Fibroblast of lung (primary cell): ENCODE data around the gene BCAR3.

Experiments used
- EZH2 ChIP-seq: IDR thresholded peaks from 2 replicates; pipeline ENCODE4 v1.5.1; 2012; ENCODE audit warnings: low read length, control low read depth, mild to moderate bottlenecking; ENCODE audit errors: missing control alignments
- TF ChIP-seq, protein P1 (sequence below), 2 donors: IDR thresholded peaks in 1 of 2; conservative IDR thresholded peaks in 1 of 2; 1 replicate in 1 of 2; 2 replicates in 1 of 2; pipeline ENCODE4 v1.5.1; 2011 to 2012; ENCODE audit warnings: low read length in 2 of 2, control low read depth in 1 of 2, inconsistent platforms in 1 of 2, low read depth in 1 of 2, mild to moderate bottlenecking in 1 of 2

DNA sequence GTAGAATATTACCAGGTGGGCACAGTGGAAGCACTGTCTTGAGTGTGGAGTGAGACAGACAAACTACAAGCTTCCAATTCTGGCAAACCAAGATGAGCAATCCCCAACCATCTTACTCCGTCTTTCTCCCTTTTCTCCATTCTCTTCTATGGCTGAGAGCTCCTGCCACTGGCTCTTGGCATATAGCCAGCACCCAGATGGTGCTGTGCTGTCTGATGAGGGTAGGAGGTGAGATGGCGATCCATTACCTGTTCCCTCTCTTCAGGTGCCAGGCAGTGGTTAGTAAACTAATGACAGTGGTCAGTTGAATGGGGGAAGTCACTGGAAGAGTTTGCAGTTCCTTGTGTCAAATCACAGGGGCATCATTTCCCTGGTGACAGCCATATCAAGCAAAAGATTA, 125.3 kb downstream of the BCAR3 start:
- TF ChIP-seq, protein P1, sequence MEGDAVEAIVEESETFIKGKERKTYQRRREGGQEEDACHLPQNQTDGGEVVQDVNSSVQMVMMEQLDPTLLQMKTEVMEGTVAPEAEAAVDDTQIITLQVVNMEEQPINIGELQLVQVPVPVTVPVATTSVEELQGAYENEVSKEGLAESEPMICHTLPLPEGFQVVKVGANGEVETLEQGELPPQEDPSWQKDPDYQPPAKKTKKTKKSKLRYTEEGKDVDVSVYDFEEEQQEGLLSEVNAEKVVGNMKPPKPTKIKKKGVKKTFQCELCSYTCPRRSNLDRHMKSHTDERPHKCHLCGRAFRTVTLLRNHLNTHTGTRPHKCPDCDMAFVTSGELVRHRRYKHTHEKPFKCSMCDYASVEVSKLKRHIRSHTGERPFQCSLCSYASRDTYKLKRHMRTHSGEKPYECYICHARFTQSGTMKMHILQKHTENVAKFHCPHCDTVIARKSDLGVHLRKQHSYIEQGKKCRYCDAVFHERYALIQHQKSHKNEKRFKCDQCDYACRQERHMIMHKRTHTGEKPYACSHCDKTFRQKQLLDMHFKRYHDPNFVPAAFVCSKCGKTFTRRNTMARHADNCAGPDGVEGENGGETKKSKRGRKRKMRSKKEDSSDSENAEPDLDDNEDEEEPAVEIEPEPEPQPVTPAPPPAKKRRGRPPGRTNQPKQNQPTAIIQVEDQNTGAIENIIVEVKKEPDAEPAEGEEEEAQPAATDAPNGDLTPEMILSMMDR (conservative IDR thresholded peaks at IDR 0.05 in 1 of 2, IDR thresholded peaks at IDR 0.05 in 1 of 2; ENCODE audit: low read depth in 1 of 2, low read length in 2 of 2) = no peak
- no peak for TF ChIP-seq EZH2
